22Rv1 (cell line): ENCODE measurements around the gene TRAT1.

Experiments
- H3K27ac ChIP-seq: fragments of 450-650 bp; 2 replicates; pipeline ENCODE4 v1.5.1; 2017
- ZFX ChIP-seq: fragments of 450-650 bp; IDR thresholded peaks from 2 replicates; pipeline ENCODE4 v1.6.1; 2017; ENCODE audit warnings: antibody characterized with exemption, borderline replicate concordance
- TF ChIP-seq, protein P1 (sequence below): fragments of 450-650 bp; IDR thresholded peaks from 2 replicates; pipeline ENCODE4 v1.5.1; 2017; ENCODE audit warnings: mild to moderate bottlenecking

TRAT1 gene

DNA sequence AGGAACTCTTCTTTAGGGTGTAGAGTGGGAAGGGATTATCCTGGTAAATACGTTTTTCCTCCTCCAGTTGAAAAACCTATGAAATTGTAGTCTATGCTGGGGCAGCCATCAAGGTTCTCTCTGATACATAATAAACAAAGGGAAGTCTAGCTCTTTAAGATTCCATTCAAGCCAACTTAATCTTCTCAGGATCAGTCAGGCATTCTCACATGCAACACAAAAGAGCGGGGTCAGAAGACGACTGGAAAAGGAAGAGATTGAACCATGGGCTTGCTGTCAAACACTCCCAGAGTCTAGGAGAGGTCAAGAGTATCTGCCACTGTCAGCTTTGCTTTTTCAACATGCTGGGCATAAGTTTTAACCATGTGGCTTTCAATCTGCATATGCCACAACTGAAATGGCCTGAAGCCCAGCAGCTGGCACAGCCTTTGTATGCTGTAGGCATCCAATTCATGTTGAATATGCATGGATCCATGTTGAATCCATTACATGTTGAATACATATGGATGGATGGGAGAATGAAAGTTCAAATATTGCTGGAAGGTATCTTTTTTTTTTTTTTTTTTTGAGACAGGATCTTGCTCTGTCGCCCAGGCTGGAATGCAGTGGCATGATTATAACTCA is 8.5 kb downstream of the TRAT1 start:
- no peak overlapping the region for H3K27ac ChIP-seq
- TF ChIP-seq, protein P1, sequence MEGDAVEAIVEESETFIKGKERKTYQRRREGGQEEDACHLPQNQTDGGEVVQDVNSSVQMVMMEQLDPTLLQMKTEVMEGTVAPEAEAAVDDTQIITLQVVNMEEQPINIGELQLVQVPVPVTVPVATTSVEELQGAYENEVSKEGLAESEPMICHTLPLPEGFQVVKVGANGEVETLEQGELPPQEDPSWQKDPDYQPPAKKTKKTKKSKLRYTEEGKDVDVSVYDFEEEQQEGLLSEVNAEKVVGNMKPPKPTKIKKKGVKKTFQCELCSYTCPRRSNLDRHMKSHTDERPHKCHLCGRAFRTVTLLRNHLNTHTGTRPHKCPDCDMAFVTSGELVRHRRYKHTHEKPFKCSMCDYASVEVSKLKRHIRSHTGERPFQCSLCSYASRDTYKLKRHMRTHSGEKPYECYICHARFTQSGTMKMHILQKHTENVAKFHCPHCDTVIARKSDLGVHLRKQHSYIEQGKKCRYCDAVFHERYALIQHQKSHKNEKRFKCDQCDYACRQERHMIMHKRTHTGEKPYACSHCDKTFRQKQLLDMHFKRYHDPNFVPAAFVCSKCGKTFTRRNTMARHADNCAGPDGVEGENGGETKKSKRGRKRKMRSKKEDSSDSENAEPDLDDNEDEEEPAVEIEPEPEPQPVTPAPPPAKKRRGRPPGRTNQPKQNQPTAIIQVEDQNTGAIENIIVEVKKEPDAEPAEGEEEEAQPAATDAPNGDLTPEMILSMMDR: no peak
- TF ChIP-seq ZFX: no peak

DNA sequence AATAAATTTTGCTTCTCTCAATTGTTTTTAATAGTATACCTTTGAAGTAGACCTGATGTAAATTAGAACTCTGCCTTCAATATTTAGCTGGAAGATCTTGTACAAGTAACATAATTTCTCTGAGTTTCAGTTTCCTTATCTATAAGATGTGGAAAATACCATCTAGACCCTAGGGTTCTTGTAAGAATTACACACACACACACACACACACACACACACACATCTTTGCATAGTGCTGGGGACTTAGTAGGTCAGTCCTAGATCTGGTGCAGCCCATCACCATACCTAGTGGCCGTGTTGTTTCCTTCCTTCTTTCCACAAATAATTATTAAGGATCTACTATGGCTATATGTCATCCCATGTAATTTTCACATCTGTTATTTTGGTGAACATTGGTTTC is 11.0 kb downstream of the TRAT1 start:
- no peak overlapping the region for H3K27ac ChIP-seq
- TF ChIP-seq ZFX: no peak
- TF ChIP-seq, protein P1: no peak

DNA sequence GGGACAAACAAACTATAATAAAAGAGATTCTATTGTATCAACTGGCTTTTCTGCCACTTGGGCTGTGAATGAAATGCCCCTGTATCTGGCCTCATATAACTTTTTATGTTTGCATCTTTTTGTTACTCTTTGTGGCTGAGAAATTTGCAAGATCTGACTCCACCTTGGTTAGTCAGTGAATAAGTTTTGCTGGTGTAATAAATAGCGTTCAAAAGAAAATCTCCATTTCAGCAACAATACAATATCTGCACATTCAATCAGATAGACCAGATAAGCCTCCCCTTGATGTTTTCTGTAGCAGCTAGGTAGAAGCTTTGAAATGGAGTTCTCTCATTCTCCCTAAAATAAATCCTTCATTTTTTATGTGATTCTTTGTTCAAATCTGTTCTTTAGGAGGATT is 12.0 kb downstream of the TRAT1 start:
- no peak for TF ChIP-seq ZFX
- TF ChIP-seq, protein P1: no peak
- no peak overlapping the region for H3K27ac ChIP-seq

DNA sequence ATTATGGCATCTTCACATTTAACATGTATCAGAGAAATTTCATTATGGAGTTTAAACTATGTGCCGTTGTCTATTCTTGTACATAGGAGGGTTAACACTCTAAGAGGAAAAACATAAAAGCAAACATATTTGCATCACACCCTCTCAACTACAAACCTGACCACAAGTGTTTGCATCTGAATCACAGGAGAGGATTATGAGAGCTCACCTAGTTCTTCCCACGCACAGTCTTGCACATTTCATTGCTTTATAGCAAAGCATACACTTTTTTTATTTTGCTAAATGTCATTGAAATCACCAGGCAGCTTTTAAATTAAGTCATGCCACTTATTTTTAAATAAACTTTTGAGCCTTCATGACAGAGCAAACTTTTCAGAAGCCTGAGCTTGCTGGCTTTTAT is 12.5 kb downstream of the TRAT1 start:
- H3K27ac ChIP-seq: no peak overlapping the region
- TF ChIP-seq, protein P1: no peak
- no peak for TF ChIP-seq ZFX

DNA sequence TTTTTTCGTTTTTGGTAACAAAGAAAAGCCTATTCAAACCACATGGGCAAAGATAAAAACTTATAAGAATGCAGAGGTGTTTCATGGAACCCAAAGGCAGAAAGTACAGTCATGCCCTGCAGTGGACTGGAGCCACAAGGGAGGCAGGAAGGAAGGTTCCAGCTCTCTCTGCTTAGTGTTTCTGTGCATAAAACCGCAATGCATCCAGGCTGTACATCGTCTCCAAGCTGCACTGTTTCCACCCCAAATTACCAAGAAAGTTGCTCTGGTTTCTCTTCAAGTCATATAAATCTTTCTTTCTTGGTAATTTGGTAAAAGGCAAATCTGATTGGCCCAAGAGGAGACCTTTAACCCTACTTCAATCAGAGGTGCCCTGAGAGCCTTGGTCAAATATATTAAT is 15.8 kb downstream of the TRAT1 start:
- TF ChIP-seq, protein P1: no peak
- TF ChIP-seq ZFX: no peak
- no peak overlapping the region for H3K27ac ChIP-seq

DNA sequence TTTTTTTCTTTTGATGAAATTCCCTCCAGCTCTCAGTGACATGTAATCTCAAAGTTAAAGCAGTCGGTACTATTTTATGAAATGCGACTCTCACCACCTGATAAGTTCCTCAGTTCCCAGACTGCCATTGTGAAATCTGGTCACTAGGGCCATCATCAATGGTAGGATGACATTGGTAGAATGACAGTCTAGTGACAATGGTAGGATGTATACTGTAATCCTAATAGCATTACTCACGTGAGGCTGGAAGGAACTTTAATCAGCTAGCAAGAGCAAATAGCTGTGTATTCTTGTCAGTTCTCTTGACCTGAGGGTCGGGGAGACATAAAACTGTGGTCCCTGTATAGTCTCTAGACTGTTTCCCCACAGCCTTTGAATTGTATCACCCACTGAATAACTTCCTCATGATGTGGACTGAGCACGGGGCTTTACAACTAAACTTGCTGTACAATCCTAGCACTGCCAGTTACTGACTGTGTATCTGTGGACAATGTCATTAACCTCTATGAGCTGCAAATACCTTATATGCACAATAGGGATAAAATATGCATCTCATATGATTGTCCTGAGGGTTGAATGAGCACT is 23.2 kb downstream of the TRAT1 start:
- no peak overlapping the region for H3K27ac ChIP-seq
- TF ChIP-seq ZFX: no peak
- TF ChIP-seq, protein P1: no peak

DNA sequence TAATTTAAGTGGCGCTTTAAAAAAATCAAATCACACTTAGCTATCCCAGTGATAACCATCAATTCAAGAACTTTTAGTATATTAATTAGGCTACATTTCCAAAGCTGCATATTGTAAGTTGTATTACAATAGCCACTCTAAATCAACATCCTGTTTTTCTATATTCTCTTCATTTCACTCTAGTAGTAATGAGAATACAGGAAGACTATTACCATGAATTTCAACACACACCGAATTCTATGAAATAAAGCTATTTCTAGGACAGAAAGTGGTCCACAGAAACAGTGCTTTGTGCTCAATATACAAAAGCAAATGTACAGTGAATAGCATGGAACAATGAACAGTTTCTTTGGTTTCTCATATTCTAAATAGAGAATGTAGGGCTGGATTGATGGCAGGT is 24.6 kb downstream of the TRAT1 start:
- no peak overlapping the region for H3K27ac ChIP-seq
- no peak for TF ChIP-seq ZFX
- TF ChIP-seq, protein P1: no peak
